B cell (primary cell): ENCODE results near the gene OSGEPL1. TPM values are rescaled to one million over a fixed set of nuclear protein-coding genes. Genes with fewer than 3 reads are reported as not detected.
"Not testable (repeated sequence)": the region's sequence is repeated elsewhere in the genome, so short reads cannot be mapped to it uniquely, and the experiment has no call there.

Source experiments
- ATAC-seq: fragments of 200-7000 bp; cut with Tn5 transposase; one replicate; pipeline ENCODE4 v1.10.0; 2021; ENCODE audit warnings: low read depth, mild to moderate bottlenecking, moderate number of reproducible peaks, moderate library complexity
- CTCF ChIA-PET: fragments of 350-600 bp; sonication (Branson Sonifier 250); formaldehyde crosslinking; loops from one replicate; lab custom pipeline; 2021; ENCODE audit warnings: antibody characterized with exemption, inconsistent platforms; lab: Charles Lee
- POLR2A ChIA-PET: fragments of 350-600 bp; sonication (Branson Sonifier 250); formaldehyde crosslinking; loops from one replicate; lab custom pipeline; 2021; ENCODE audit warnings: antibody characterized with exemption; lab: Charles Lee
- DNase-seq: peaks from one replicate; pipeline ENCODE4 v3.0.0; 2013
- H2AFZ ChIP-seq: 2 replicates; pipeline ENCODE4 v1.6.1; 2012; ENCODE audit warnings: mild to moderate bottlenecking, low read depth, low read length; ENCODE audit not compliant: insufficient read depth, poor library complexity, severe bottlenecking
- H3K27ac ChIP-seq, 2 donors: 1 replicate in 1 of 2; 2 replicates in 1 of 2; pipeline ENCODE4 v1.5.1; 2012 to 2013; ENCODE audit warnings: low read length in 2 of 2, mild to moderate bottlenecking in 2 of 2, moderate library complexity in 1 of 2
- H3K27me3 ChIP-seq, 4 experiments: fragments of 200-600 bp in 1 of 4; sonication (generic) in 1 of 4; replicated peaks in 1 of 4; 1 replicate in 2 of 4; 2 replicates in 2 of 4; pipeline versions ENCODE4 v1.6.1 to v1.7.0; 2013 to 2016; ENCODE audit warnings: low read length in 3 of 4, mild to moderate bottlenecking in 2 of 4, mixed read lengths in 1 of 4, moderate library complexity in 1 of 4; ENCODE audit not compliant: insufficient read depth in 4 of 4, control insufficient read depth in 3 of 4; ENCODE audit errors: control extremely low read depth in 1 of 4
- H3K36me3 ChIP-seq, 2 experiments: replicated peaks in 1 of 2; 1 replicate in 1 of 2; 2 replicates in 1 of 2; pipeline versions ENCODE4 v1.6.1 to v1.7.1; 2013; ENCODE audit warnings: low read length in 1 of 2; ENCODE audit not compliant: insufficient read depth in 2 of 2, control insufficient read depth in 1 of 2; ENCODE audit errors: control extremely low read depth in 1 of 2, extremely low read depth in 1 of 2
- H3K4me1 ChIP-seq, 2 donors: fragments of 200-600 bp in 1 of 2; sonication (generic) in 1 of 2; 1 replicate in 1 of 2; 2 replicates in 1 of 2; pipeline versions ENCODE4 v1.5.1 to v1.6.1; 2013 to 2017; ENCODE audit warnings: low read length in 2 of 2; ENCODE audit not compliant: control insufficient read depth in 2 of 2, insufficient read depth in 2 of 2
- H3K4me2 ChIP-seq: replicated peaks from 2 replicates; pipeline ENCODE3; 2012; ENCODE audit warnings: mild to moderate bottlenecking, low read depth, low read length; ENCODE audit not compliant: poor library complexity, severe bottlenecking
- H3K4me3 ChIP-seq, 5 experiments: fragments of 200-600 bp in 1 of 5; sonication (generic) in 1 of 5; 1 replicate in 3 of 5; 2 replicates in 2 of 5; pipeline versions ENCODE4 v1.5.1 to v1.7.0; 2011 to 2016; ENCODE audit warnings: low read length in 4 of 5, mild to moderate bottlenecking in 4 of 5, low read depth in 2 of 5, control low read depth in 1 of 5, moderate library complexity in 1 of 5; ENCODE audit not compliant: insufficient read depth in 1 of 5; ENCODE audit errors: control extremely low read depth in 1 of 5, extremely low read depth in 1 of 5
- H3K79me2 ChIP-seq: fragments of 200-600 bp; sonication (generic); one replicate; pipeline ENCODE4 v1.6.0; 2016; ENCODE audit warnings: low read length; ENCODE audit not compliant: control insufficient read depth, insufficient read depth
- H3K9ac ChIP-seq: fragments of 200-600 bp; sonication (generic); 2 replicates; pipeline ENCODE4 v1.6.1; 2017; ENCODE audit warnings: mild to moderate bottlenecking, low read length, moderate library complexity
- H3K9me3 ChIP-seq, 3 donors: one replicate each; pipeline versions ENCODE4 v1.6.1 to v1.7.1; 2013; ENCODE audit warnings: low read length in 2 of 3; ENCODE audit not compliant: control insufficient read depth in 2 of 3, insufficient read depth in 1 of 3; ENCODE audit errors: control extremely low read depth in 1 of 3
- H4K20me1 ChIP-seq: 2 replicates; pipeline ENCODE4 v1.6.0; 2012; ENCODE audit warnings: mild to moderate bottlenecking, low read length; ENCODE audit not compliant: insufficient read depth, control insufficient read depth, poor library complexity, severe bottlenecking
- H3K27ac Mint-ChIP-seq: one replicate; pipeline ENCODE4 v1.8.0; 2021; ENCODE audit warnings: mixed read lengths
- H3K27me3 Mint-ChIP-seq: one replicate; pipeline ENCODE4 v1.8.0; 2021; ENCODE audit warnings: mixed read lengths
- H3K4me1 Mint-ChIP-seq: one replicate; pipeline ENCODE4 v1.8.0; 2021; ENCODE audit warnings: mixed read lengths
- H3K4me3 Mint-ChIP-seq: one replicate; pipeline ENCODE4 v1.8.0; 2021; ENCODE audit warnings: mixed read lengths
- H3K9me3 Mint-ChIP-seq: one replicate; pipeline ENCODE4 v1.8.0; 2022; ENCODE audit warnings: mixed read lengths; ENCODE audit not compliant: insufficient read depth
- EZH2 ChIP-seq: IDR thresholded peaks from 2 replicates; pipeline ENCODE4 v1.6.1; 2012; ENCODE audit warnings: borderline replicate concordance, low read depth, mild to moderate bottlenecking, moderate library complexity, low read length; ENCODE audit not compliant: insufficient read depth, poor library complexity, severe bottlenecking
- WGBS: methylation state at CpG from one replicate; pipeline ENCODE4 v1.1.5; 2013; ENCODE audit warnings: missing lambda C conversion rate; ENCODE audit not compliant: insufficient coverage; 5-methylcytosine and 5-hydroxymethylcytosine counted together
- intact Hi-C: fragments of 100-400 bp; cut with micrococcal nuclease; formaldehyde crosslinking; loops from one replicate; pipeline ENCODE4 v1.10.0; 2022
- polyA plus RNA-seq: library from polyadenylated mRNA; depleted of rRNA; stranded (reverse); fragments of >200 nt; gene quantifications from 2 replicates; pipeline ENCODE4 v1.2.3, GENCODE V29; 2012
- total RNA-seq, 2 donors: library from RNA; stranded (reverse); fragments of 120-200 nt in 1 of 2; gene quantifications; 1 replicate in 1 of 2; 2 replicates in 1 of 2; pipeline versions ENCODE4 v1.2.3 to v1.2.4, GENCODE V29; 2013 to 2022
- TF ChIP-seq, protein P1 (sequence below): fragments of 200-600 bp; IDR thresholded peaks from one replicate; pipeline ENCODE4 v1.8.0; 2022; ENCODE audit warnings: antibody characterized with exemption, mild to moderate bottlenecking

OSGEPL1 gene
- total and polyA plus RNA-seq, 2 donors (not counting 1 experiment from before 2014, with no cell fraction given): 8.3 to 12.6 TPM

DNA sequence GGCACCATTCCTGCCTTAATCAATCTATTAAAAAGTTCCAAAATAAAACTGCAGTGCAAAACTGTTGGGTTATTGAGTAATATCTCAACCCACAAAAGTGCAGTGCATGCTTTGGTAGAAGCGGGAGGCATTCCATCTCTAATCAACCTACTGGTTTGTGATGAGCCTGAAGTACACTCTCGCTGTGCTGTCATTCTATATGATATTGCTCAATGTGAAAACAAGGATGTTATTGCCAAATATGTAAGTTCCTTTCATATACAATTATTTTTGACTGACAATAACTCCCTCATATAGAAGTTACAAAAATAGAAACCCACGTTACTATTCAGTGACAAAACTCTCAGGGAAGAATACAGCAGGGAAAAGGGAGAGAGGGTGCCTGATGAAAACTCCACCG lies 43.0 kb downstream of the OSGEPL1 start:
- no peak for DNase-seq
- ChIA-PET CTCF (no interaction called here), POLR2A (no interaction called here)
- no peaks in the 10 kb centered on the region for H4K20me1 ChIP-seq
- no peaks in the 10 kb centered on the region for H3K27me3 Mint-ChIP-seq
- no peaks in the 10 kb centered on the region for H3K27me3 ChIP-seq
- intact Hi-C loops: no loop called here
- no peak overlapping the region for H3K27ac ChIP-seq
- H3K4me3 ChIP-seq: no peak overlapping the region
- no peak overlapping the region for H3K4me3 Mint-ChIP-seq
- H3K27ac Mint-ChIP-seq: no peak overlapping the region
- H3K4me2 ChIP-seq: no peak overlapping the region
- TF ChIP-seq EZH2: no peak
- TF ChIP-seq, protein P1, sequence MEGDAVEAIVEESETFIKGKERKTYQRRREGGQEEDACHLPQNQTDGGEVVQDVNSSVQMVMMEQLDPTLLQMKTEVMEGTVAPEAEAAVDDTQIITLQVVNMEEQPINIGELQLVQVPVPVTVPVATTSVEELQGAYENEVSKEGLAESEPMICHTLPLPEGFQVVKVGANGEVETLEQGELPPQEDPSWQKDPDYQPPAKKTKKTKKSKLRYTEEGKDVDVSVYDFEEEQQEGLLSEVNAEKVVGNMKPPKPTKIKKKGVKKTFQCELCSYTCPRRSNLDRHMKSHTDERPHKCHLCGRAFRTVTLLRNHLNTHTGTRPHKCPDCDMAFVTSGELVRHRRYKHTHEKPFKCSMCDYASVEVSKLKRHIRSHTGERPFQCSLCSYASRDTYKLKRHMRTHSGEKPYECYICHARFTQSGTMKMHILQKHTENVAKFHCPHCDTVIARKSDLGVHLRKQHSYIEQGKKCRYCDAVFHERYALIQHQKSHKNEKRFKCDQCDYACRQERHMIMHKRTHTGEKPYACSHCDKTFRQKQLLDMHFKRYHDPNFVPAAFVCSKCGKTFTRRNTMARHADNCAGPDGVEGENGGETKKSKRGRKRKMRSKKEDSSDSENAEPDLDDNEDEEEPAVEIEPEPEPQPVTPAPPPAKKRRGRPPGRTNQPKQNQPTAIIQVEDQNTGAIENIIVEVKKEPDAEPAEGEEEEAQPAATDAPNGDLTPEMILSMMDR: no peak
- H3K9ac ChIP-seq: no peak overlapping the region
- no peaks in the 10 kb centered on the region for H3K36me3 ChIP-seq
- no peak overlapping the region for H2AFZ ChIP-seq
- H3K79me2 ChIP-seq: no peaks in the 10 kb centered on the region
- H3K4me1 Mint-ChIP-seq: no peaks in the 10 kb centered on the region
- no peak for ATAC-seq
- H3K4me1 ChIP-seq: no peaks in the 10 kb centered on the region
- WGBS: 100% methylated on average over 1 of the region's 4 CpGs
- H3K9me3 Mint-ChIP-seq: peaks cover 2% of the 10 kb centered on the region
- H3K9me3 ChIP-seq: no peaks in the 10 kb centered on the region

DNA sequence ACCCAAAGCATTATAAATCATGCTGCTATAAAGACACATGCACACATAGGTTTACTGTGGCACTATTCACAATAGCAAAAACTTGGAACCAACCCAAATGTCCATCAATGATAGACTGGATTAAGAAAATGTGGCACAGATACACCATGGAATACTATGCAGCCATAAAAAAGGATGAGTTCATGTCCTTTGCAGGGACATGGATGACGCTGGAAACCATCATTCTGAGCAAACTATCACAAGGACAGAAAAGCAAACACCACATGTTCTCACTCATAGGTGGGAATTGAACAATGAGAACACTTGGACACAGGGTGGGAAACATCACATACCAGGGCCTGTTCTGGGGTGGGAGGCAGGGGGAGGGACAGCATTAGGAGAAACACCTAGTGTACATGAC lies 45.0 kb downstream of the OSGEPL1 start:
- H3K79me2 ChIP-seq, H3K27me3 Mint-ChIP-seq, intact Hi-C loops, H3K27ac ChIP-seq, H3K9ac ChIP-seq, H3K4me1 Mint-ChIP-seq, H3K4me2 ChIP-seq, POLR2A ChIA-PET, H3K9me3 Mint-ChIP-seq, H3K4me3 Mint-ChIP-seq, ATAC-seq, H2AFZ ChIP-seq, H3K36me3 ChIP-seq, H3K4me3 ChIP-seq, H3K9me3 ChIP-seq, DNase-seq, H3K27ac Mint-ChIP-seq, H3K27me3 ChIP-seq, H3K4me1 ChIP-seq, H4K20me1 ChIP-seq, CTCF ChIA-PET: not testable (repeated sequence)
- no CpG with 5 or more reads among the region's 1 CpG for WGBS
